Ecto neural progenitor cell (in vitro differentiated cells): Measurements from ENCODE around the gene MLANA.

Experiments used
- DNase-seq: peaks from one replicate; pipeline ENCODE4 v3.0.0-alpha.2; 2018; ENCODE audit warnings: low spot score

Gene MLANA

GRCh38 chr9:5899292-5899691 is 8.6 kb downstream of the MLANA start:
- no peak for DNase-seq

DNA sequence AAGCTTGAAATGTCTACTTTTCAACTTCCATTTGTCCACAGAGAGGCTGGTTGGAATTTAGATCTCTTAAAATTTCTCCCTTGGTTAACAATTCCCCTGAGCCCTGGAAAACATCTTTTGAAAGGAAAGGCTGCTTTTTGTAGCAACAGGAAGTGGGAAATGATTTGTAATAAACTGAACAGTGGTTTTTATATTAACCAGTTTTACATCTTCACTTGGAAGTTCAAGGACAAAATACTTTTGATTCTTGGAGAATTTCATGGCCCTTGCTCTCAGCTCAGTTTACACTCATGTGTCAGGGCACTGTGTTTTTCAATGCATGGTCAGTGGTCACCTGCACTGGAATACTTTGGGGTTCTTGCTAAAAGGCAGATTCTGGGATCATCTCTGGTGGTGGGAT is 9.9 kb downstream of the MLANA start:
- no peak for DNase-seq

GRCh38 chr9:5902377-5902776 is 11.7 kb downstream of the MLANA start:
- DNase-seq, result no peak

DNA sequence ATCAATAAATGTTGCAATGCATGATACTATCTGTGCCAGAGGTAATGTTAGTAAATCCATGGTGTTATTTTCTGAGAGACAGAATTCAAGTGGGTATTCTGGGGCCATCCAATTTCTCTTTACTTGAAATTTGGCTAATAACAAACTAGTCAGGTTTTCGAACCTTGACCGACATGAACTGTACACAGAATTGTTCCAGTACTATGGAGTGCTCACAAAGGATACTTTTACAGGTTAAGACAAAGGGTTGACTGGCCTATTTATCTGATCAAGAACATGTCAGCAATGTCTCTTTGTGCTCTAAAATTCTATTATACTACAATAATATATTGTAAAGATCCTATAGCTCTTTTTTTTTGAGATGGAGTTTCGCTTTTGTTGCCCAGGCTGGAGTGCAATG is 18.2 kb downstream of the MLANA start:
- no peak for DNase-seq

DNA sequence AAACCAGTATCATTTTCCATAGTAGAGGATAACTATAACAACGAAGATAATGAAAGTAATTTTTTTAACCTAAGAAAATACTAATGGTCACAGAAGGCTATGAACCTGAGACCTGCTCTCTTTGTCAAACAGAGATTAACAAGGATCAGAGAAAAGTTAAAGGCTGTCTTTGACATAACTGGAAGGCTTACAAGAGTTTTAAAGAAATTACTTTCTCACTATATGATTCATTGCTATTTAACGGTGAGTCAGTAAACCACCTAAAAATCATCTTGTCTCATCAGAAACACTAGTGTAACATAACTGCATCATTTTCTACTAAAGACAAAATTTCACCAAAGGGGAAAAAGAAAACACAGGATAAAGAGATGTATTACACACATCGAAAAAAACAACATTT is 19.3 kb downstream of the MLANA start:
- no peak for DNase-seq

DNA sequence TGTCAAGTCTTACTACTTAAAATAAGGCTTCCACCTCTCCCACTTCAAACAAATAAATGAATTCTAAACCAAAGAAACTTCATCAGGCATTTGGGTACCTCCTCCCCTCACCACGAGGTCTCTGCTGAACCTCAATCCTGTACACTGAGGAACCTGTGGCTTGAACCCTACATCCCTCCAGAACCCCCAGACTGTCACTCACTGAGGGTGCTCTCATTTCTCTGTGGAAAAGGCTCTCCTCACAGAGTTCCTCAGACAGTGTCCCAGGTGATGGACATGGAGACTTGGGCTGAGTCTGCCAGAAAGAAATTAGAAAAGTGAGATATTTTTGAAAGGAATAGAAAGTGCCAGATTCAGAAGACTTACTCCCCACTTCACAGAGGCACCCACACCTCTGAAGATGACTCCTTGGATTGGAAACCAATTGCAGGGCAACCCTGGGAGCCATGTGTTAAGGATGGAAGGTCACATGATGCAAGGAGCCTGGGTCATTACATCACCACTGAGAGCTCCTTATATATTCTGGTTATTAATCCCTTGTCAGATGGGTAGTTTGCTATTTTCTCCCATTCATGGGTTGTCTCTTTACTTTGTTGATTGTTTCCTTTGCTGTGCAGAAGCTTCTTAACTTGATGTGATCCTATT is 19.8 kb downstream of the MLANA start:
- DNase-seq, result no peak

- DNase-seq, result no peak
Measured at GRCh38 chr9:5915438-5915837, 24.7 kb downstream of the MLANA start.

GRCh38 chr9:5917273-5917672 is 26.6 kb downstream of the MLANA start:
- DNase-seq, result no peak

GRCh38 chr9:5917888-5918287 is 27.2 kb downstream of the MLANA start:
- no peak for DNase-seq

- no peak for DNase-seq
Measured at GRCh38 chr9:5918460-5918859, 27.8 kb downstream of the MLANA start.

GRCh38 chr9:5920860-5921328 is 30.2 kb downstream of the MLANA start:
- no peak for DNase-seq

GRCh38 chr9:5922192-5922591 is 31.5 kb downstream of the MLANA start:
- DNase-seq, result no peak

DNA sequence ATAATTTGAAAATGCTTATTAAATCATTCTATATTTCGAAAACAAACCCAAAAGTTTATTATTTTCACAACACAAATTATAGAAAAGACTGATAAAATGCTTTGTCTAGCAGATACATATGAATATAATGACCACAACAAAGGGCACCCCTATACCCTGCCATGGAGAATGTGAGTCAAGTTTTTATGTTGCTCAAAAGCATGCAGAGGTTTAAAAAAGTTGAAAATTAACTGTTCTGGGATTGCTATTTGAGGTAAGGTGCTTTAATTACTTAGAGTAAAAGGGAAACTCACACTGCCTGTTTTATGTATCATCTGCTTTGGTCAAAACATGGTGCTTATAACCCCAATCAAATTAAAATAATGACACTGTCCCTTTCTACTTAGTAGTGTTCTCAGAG is 41.0 kb downstream of the MLANA start:
- DNase-seq, result no peak

DNA sequence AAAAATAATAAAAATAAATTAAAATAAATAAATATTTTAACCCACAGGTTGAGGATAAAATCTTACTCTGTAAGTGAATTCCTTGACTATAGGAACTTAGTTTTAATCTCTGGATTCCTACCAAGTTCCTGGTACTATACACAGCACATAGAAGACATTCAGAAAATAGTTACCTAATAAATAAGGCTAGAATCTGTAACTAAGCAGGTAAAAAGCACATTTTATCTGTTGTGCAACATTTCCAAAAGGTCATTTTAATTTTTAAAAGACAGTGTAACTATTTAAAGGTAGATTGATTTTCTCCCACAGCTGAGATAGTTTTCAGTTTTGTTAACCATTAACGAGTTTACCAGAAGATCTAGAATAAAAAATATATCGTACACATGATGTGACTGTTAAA is 47.8 kb downstream of the MLANA start:
- no peak for DNase-seq

DNA sequence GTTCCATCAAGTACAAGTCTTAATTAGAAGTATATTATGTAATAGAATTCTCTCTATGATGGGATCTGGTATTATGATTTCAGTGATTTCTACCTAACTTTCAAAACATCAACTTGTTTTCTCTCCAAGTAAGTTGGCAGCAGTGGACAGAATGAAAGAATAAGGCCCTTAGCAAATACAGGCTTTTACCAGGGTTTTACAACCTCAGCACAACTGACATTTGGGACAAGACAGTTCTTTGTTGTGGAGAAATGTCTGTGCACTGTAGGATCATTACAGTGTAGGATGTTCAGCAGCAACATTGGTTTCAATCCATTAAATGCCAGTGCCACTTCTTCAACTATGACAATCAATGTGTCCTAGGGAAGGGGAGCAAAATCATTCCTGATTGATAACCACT is 48.8 kb downstream of the MLANA start:
- no peak for DNase-seq

DNA sequence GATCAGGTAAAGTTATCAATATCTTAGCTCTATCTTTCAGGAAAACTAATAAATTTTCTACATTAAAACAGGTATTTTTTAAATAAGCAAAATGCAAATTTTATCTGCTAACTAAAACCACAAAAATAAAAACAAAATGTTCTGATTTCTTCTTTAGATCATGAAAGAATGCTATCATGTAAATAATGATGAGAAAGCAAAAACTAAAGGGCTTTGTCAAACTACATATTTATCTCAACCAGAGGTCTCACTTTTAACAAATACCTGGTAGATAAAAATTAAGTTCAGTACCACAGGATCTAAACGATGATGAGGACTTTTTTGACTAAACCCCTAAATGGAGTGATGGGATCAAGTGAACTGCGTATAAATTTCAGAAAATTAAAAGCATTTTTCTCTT is 50.5 kb downstream of the MLANA start:
- no peak for DNase-seq

- no peak for DNase-seq
Measured at GRCh38 chr9:5945112-5945511, 54.4 kb downstream of the MLANA start.

GRCh38 chr9:5947912-5948311 is 57.2 kb downstream of the MLANA start:
- no peak for DNase-seq

GRCh38 chr9:5949103-5949699 is 58.5 kb downstream of the MLANA start:
- no peak for DNase-seq

GRCh38 chr9:5950261-5950660 is 59.6 kb downstream of the MLANA start:
- DNase-seq, result no peak

GRCh38 chr9:5951686-5952211 is 61.1 kb downstream of the MLANA start:
- no peak for DNase-seq

DNA sequence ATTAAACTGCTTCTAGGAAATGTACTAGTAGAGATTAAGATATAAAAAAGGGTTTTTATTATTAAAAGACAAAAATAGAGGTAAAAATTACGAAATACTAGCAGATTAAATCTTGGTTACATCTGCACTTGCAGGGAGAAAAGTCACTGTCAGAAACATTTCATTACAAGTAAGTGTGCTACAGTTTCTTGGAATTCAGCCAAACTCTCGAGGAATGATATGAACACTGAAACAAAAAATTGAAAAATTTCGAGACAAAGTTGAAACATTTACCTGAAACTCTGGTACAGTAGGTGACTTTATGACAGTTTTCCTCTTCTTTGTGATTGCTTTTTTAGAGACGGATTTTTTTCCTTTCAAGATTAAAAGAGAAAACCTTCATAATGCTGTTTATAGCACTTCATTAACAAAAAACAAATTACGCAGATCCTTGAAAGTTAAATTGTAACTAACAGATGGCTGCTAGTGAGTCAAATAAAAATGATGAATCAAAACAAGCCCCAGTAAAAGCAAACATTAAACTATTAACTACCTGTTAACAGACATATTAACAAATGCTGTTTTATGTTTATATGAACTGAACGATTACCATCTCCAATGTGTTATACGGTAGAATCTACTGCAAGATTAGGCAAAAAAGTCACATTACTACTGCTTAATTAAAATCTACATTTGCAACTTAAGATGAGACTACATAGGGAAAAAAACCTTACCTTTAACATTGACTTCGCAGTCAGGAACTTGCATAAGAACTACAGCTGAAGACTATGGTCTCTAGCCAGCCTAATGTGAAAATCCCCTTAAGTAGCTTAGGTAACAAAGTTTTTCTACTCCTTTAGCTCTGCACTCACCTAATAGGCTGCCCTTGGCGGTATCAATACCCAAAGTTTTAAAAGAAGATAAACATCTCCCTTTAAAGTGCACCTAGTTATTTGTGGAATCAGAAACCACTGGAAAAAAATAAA is 63.3 kb downstream of the MLANA start:
- no peak for DNase-seq

DNA sequence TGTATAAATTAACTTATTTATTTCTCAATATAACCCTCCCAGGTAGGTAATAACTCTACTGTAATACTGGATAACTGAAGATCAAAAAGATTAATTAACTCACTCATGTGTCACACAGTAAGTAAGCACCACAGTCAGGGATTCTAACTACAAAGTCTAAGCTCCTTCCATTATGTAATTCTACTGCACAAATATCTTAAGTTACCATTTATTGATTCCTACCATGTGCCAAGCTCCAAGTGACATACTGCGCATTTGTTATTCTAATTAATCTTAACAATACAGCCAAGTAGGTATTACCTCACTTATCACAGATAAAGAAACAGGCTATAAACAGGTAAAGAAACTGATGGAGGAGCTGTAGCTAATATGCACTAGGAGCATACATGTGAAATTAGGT is 66.5 kb downstream of the MLANA start:
- no peak for DNase-seq
